Measurements from ENCODE around the gene ATXN1.

The ATXN1 gene

DNA sequence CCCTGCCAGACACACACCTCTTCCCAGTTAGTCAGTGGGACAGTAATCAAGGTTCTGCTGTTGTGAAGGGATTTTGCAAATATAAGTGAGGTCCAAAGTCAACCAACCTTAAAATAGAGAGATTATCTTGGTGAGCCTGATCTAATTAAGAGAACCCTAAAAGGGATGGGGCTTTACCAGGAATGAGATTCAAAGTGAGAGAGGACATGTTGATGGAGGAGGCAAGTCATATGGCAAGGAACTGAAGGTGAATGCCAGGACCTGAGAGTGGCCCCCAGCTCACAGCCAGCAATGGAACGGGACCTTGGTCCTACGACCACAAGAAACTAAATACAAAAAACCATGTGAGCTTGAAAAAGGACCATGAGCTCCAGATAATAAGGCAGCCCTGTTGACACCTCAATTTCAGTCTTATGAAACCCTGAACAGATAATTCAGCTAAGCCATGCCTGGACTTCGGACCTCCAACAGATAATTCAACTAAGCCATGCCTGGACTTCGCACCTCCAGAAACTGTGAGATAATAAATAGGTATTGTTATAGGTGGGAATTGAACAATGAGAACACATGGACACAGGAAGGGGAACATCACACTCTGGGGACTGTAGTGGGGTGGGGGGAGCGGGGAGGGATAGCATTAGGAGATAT lies 269.5 kb downstream of the ATXN1 start:
- no peaks in the 10 kb centered on the region for H3K27me3 ChIP-seq (ENCODE audit: low read length)
- no peak overlapping the region for H3K4me2 ChIP-seq (ENCODE audit: low read depth, low read length, poor library complexity, severe bottlenecking)
- H3K4me3 ChIP-seq (ENCODE audit: insufficient read depth, low read length, poor library complexity, severe bottlenecking), result no peak overlapping the region
- no peak overlapping the region for H2AFZ ChIP-seq (ENCODE audit: low read depth, low read length, severe bottlenecking)
- H3K79me2 ChIP-seq (ENCODE audit: insufficient read depth, low read length), result no peaks in the 10 kb centered on the region
- no peak for TF ChIP-seq CTCF (IDR thresholded peaks at IDR 0.05; ENCODE audit: insufficient read depth, low read length, poor library complexity, severe bottlenecking)
- TF ChIP-seq EZH2phosphoT487 (conservative IDR thresholded peaks at IDR 0.05; ENCODE audit: low read length), result no peak
- H4K20me1 ChIP-seq (ENCODE audit: low read depth, low read length), result no peaks in the 10 kb centered on the region
- H3K27ac ChIP-seq (ENCODE audit: low read depth, low read length), result no peak overlapping the region
- H3K9ac ChIP-seq (ENCODE audit: low read length), result no peak overlapping the region
- no peaks in the 10 kb centered on the region for H3K9me2 ChIP-seq (replicated peaks; ENCODE audit: insufficient read depth, low read length)
- no peaks in the 10 kb centered on the region for H3F3A ChIP-seq (ENCODE audit: insufficient read depth)
- no peaks in the 10 kb centered on the region for H3K36me3 ChIP-seq (ENCODE audit: low read length)
- H3K9me3 ChIP-seq (ENCODE audit: insufficient read depth, low read length), result no peaks in the 10 kb centered on the region

- Histone ChIP-seq H3K9ac (ENCODE audit: low read length) (no peak overlapping the region), H3K9me2 (replicated peaks; ENCODE audit: insufficient read depth, low read length) (no peaks in the 10 kb centered on the region), H3K9me3 (ENCODE audit: insufficient read depth, low read length) (no peaks in the 10 kb centered on the region), H3K27me3 (ENCODE audit: low read length) (no peaks in the 10 kb centered on the region), H3K4me3 (ENCODE audit: insufficient read depth, low read length, poor library complexity, severe bottlenecking) (no peak overlapping the region), H3K4me2 (ENCODE audit: low read depth, low read length, poor library complexity, severe bottlenecking) (no peak overlapping the region), H3F3A (ENCODE audit: insufficient read depth) (no peaks in the 10 kb centered on the region), H3K36me3 (ENCODE audit: low read length) (no peaks in the 10 kb centered on the region), H4K20me1 (ENCODE audit: low read depth, low read length) (no peaks in the 10 kb centered on the region), H3K27ac (ENCODE audit: low read depth, low read length) (no peak overlapping the region), H3K79me2 (ENCODE audit: insufficient read depth, low read length) (no peaks in the 10 kb centered on the region), H2AFZ (ENCODE audit: low read depth, low read length, severe bottlenecking) (no peak overlapping the region)
- TF ChIP-seq EZH2phosphoT487 (conservative IDR thresholded peaks at IDR 0.05; ENCODE audit: low read length), result no peak
- TF ChIP-seq CTCF (IDR thresholded peaks at IDR 0.05; ENCODE audit: insufficient read depth, low read length, poor library complexity, severe bottlenecking), result no peak
Measured at GRCh38 chr6:16490616-16491015, 270.6 kb downstream of the ATXN1 start.

DNA sequence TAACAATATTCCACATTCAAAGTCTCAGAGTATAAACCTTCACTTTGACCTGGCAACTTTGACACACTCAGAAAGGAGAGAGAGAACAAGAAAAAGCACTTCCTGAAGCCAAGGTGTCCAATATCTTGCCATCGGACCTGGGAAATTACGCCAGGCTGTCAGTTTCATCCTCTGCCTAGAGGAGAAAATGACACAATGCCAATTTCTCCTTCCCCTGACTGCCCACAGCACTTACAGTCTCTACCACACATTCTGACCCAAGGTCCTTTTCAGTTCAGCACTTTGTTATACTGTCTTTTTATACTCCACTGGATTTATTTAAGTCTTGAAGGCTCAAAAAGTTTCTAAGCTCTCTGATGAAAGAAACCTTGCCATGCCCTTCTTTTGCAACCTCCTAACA lies 272.4 kb downstream of the ATXN1 start:
- H3K9ac ChIP-seq (ENCODE audit: low read length), result no peak overlapping the region
- TF ChIP-seq CTCF (IDR thresholded peaks at IDR 0.05; ENCODE audit: insufficient read depth, low read length, poor library complexity, severe bottlenecking), result no peak
- TF ChIP-seq EZH2phosphoT487 (conservative IDR thresholded peaks at IDR 0.05; ENCODE audit: low read length), result no peak

More for the DNA sequence above, 272.4 kb downstream of the ATXN1 start:
- H3K9me2 ChIP-seq (replicated peaks; ENCODE audit: insufficient read depth, low read length), result no peaks in the 10 kb centered on the region
- H3K4me2 ChIP-seq (ENCODE audit: low read depth, low read length, poor library complexity, severe bottlenecking), result no peak overlapping the region
- no peaks in the 10 kb centered on the region for H3K9me3 ChIP-seq (ENCODE audit: insufficient read depth, low read length)
- H3K4me3 ChIP-seq (ENCODE audit: insufficient read depth, low read length, poor library complexity, severe bottlenecking), result no peak overlapping the region
- no peaks in the 10 kb centered on the region for H3K79me2 ChIP-seq (ENCODE audit: insufficient read depth, low read length)
- no peak overlapping the region for H3K27ac ChIP-seq (ENCODE audit: low read depth, low read length)
- no peaks in the 10 kb centered on the region for H4K20me1 ChIP-seq (ENCODE audit: low read depth, low read length)
- no peaks in the 10 kb centered on the region for H3K36me3 ChIP-seq (ENCODE audit: low read length)
- no peaks in the 10 kb centered on the region for H3F3A ChIP-seq (ENCODE audit: insufficient read depth)
- no peak overlapping the region for H2AFZ ChIP-seq (ENCODE audit: low read depth, low read length, severe bottlenecking)
- no peaks in the 10 kb centered on the region for H3K27me3 ChIP-seq (ENCODE audit: low read length)
